ENCODE results near the gene C5AR1.
A peak's percentile ranks its signal among the peaks of the same experiment; 100 is the strongest.

Gene C5AR1

GRCh38 chr19:47319923-47320871 lies 10.5 kb downstream of the C5AR1 start:
- Histone ChIP-seq H2BK12ac (ENCODE audit: low read length) (no peak overlapping the region), H3K4me2 (ENCODE audit: low read length) (no peak overlapping the region), H3K14ac (ENCODE audit: low read length) (no peak overlapping the region), H3K79me2 (ENCODE audit: control insufficient read depth, insufficient read depth, low read length, poor library complexity) (no peaks in the 10 kb centered on the region), H2AK5ac (ENCODE audit: low read length) (no peak overlapping the region), H3K23ac (ENCODE audit: low read length) (no peak overlapping the region), H3K27me3 (ENCODE audit: insufficient read depth, low read length) (no peaks in the 10 kb centered on the region), H3K4ac (ENCODE audit: low read depth, low read length) (no peak overlapping the region), H2AFZ (ENCODE audit: insufficient read depth, low read length, poor library complexity) (no peak overlapping the region), H3K79me1 (ENCODE audit: low read length) (no peaks in the 10 kb centered on the region), H3K36me3 (ENCODE audit: control insufficient read depth in 1 of 2, insufficient read depth in 2 of 2, low read length in 2 of 2) (no peaks in the 10 kb centered on the region), H4K91ac (ENCODE audit: low read depth, low read length) (no peak overlapping the region), H2BK5ac (ENCODE audit: low read depth, low read length, poor library complexity) (no peak overlapping the region), H3K9ac (ENCODE audit: low read length) (peak overlapping the region; percentile 57), H3K4me1 (ENCODE audit: control insufficient read depth in 1 of 2, insufficient read depth in 2 of 2, low read length in 2 of 2) (no peaks in the 10 kb centered on the region), H4K12ac (ENCODE audit: low read depth, low read length) (no peak overlapping the region), H3K9me3 (ENCODE audit: insufficient read depth, low read depth, low read length) (peaks cover 5% of the 10 kb centered on the region), H3K27ac (ENCODE audit: low read depth, low read length) (no peak overlapping the region), H4K8ac (ENCODE audit: low read depth, low read length) (no peak overlapping the region), H2BK120ac (ENCODE audit: insufficient read depth, low read length, poor library complexity) (no peak overlapping the region), H3K4me3 (ENCODE audit: low read depth, low read length) (no peak overlapping the region), H3K18ac (ENCODE audit: low read length) (no peak overlapping the region)
- WGBS (ENCODE audit: extremely low coverage, insufficient coverage, insufficient read length), result no CpG with 5 or more reads among the region's 46 CpGs
- no peak for DNase-seq

GRCh38 chr19:47321630-47322029 lies 12.0 kb downstream of the C5AR1 start:
- H2BK5ac ChIP-seq (ENCODE audit: low read depth, low read length, poor library complexity), result no peak overlapping the region
- H3K4ac ChIP-seq (ENCODE audit: low read depth, low read length), result no peak overlapping the region
- no CpG with 5 or more reads among the region's 1 CpG for WGBS (ENCODE audit: extremely low coverage, insufficient coverage, insufficient read length)
- no peaks in the 10 kb centered on the region for H3K36me3 ChIP-seq (ENCODE audit: control insufficient read depth in 1 of 2, insufficient read depth in 2 of 2, low read length in 2 of 2)
- H3K9ac ChIP-seq (ENCODE audit: low read length), result no peak overlapping the region
- H3K18ac ChIP-seq (ENCODE audit: low read length), result no peak overlapping the region
- H2BK12ac ChIP-seq (ENCODE audit: low read length), result no peak overlapping the region
- H4K91ac ChIP-seq (ENCODE audit: low read depth, low read length), result no peak overlapping the region
- no peak overlapping the region for H4K12ac ChIP-seq (ENCODE audit: low read depth, low read length)
- H2AK5ac ChIP-seq (ENCODE audit: low read length), result no peak overlapping the region
- H3K27me3 ChIP-seq (ENCODE audit: insufficient read depth, low read length), result no peaks in the 10 kb centered on the region
- no peak overlapping the region for H3K23ac ChIP-seq (ENCODE audit: low read length)
- peaks cover 5% of the 10 kb centered on the region for H3K9me3 ChIP-seq (ENCODE audit: insufficient read depth, low read depth, low read length)
- H3K79me1 ChIP-seq (ENCODE audit: low read length), result no peaks in the 10 kb centered on the region
- no peak overlapping the region for H2BK120ac ChIP-seq (ENCODE audit: insufficient read depth, low read length, poor library complexity)
- no peak overlapping the region for H4K8ac ChIP-seq (ENCODE audit: low read depth, low read length)
- H3K14ac ChIP-seq (ENCODE audit: low read length), result no peak overlapping the region
- H2AFZ ChIP-seq (ENCODE audit: insufficient read depth, low read length, poor library complexity), result no peak overlapping the region
- no peak overlapping the region for H3K4me3 ChIP-seq (ENCODE audit: low read depth, low read length)
- no peak overlapping the region for H3K27ac ChIP-seq (ENCODE audit: low read depth, low read length)
- H3K4me2 ChIP-seq (ENCODE audit: low read length), result no peak overlapping the region
- no peaks in the 10 kb centered on the region for H3K79me2 ChIP-seq (ENCODE audit: control insufficient read depth, insufficient read depth, low read length, poor library complexity)
- no peaks in the 10 kb centered on the region for H3K4me1 ChIP-seq (ENCODE audit: control insufficient read depth in 1 of 2, insufficient read depth in 2 of 2, low read length in 2 of 2)
- no peak for DNase-seq

DNA sequence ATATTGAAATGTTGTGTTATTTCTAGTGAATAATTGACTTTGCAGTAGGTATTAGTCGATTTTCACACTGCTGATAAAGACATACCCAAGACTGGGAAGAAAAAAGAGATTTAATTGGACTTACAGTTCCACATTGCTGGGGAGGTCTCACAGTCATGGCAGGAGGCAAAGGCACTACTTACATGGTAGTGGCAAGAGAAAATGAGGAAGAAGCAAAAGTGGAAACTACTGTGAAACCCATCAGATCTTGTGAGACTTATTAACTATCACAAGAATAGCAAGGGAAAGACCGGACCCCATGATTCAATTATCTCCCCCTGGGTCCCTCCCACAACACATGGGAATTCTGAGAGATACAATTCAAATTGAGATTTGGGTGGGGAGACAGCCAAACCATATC lies 12.4 kb downstream of the C5AR1 start:
- WGBS (ENCODE audit: extremely low coverage, insufficient coverage, insufficient read length), result no CpG with 5 or more reads among the region's 2 CpGs
- no peak overlapping the region for H3K18ac ChIP-seq (ENCODE audit: low read length)
- H2AFZ ChIP-seq (ENCODE audit: insufficient read depth, low read length, poor library complexity), result no peak overlapping the region
- no peaks in the 10 kb centered on the region for H3K79me2 ChIP-seq (ENCODE audit: control insufficient read depth, insufficient read depth, low read length, poor library complexity)
- no peak for DNase-seq
- H3K4ac ChIP-seq (ENCODE audit: low read depth, low read length), result no peak overlapping the region
- H2BK5ac ChIP-seq (ENCODE audit: low read depth, low read length, poor library complexity), result no peak overlapping the region
- no peak overlapping the region for H3K14ac ChIP-seq (ENCODE audit: low read length)
- H4K91ac ChIP-seq (ENCODE audit: low read depth, low read length), result no peak overlapping the region
- no peak overlapping the region for H3K27ac ChIP-seq (ENCODE audit: low read depth, low read length)
- H2AK5ac ChIP-seq (ENCODE audit: low read length), result no peak overlapping the region
- H3K9ac ChIP-seq (ENCODE audit: low read length), result no peak overlapping the region
- no peaks in the 10 kb centered on the region for H3K4me1 ChIP-seq (ENCODE audit: control insufficient read depth in 1 of 2, insufficient read depth in 2 of 2, low read length in 2 of 2)
- no peaks in the 10 kb centered on the region for H3K36me3 ChIP-seq (ENCODE audit: control insufficient read depth in 1 of 2, insufficient read depth in 2 of 2, low read length in 2 of 2)
- no peak overlapping the region for H2BK120ac ChIP-seq (ENCODE audit: insufficient read depth, low read length, poor library complexity)
- no peak overlapping the region for H2BK12ac ChIP-seq (ENCODE audit: low read length)
- H3K9me3 ChIP-seq (ENCODE audit: insufficient read depth, low read depth, low read length), result peaks cover 5% of the 10 kb centered on the region
- no peak overlapping the region for H4K12ac ChIP-seq (ENCODE audit: low read depth, low read length)
- H3K4me2 ChIP-seq (ENCODE audit: low read length), result no peak overlapping the region
- no peaks in the 10 kb centered on the region for H3K79me1 ChIP-seq (ENCODE audit: low read length)
- no peak overlapping the region for H3K23ac ChIP-seq (ENCODE audit: low read length)
- H3K27me3 ChIP-seq (ENCODE audit: insufficient read depth, low read length), result no peaks in the 10 kb centered on the region
- H4K8ac ChIP-seq (ENCODE audit: low read depth, low read length), result no peak overlapping the region
- no peak overlapping the region for H3K4me3 ChIP-seq (ENCODE audit: low read depth, low read length)

- no CpG with 5 or more reads among the region's 8 CpGs for WGBS (ENCODE audit: extremely low coverage, insufficient coverage, insufficient read length)
Measured at GRCh38 chr19:47323409-47323808, 13.7 kb downstream of the C5AR1 start.

More at GRCh38 chr19:47323409-47323808, 13.7 kb downstream of the C5AR1 start:
- Histone ChIP-seq H3K79me1 (ENCODE audit: low read length) (no peaks in the 10 kb centered on the region), H3K4ac (ENCODE audit: low read depth, low read length) (no peak overlapping the region), H3K4me1 (ENCODE audit: control insufficient read depth in 1 of 2, insufficient read depth in 2 of 2, low read length in 2 of 2) (no peaks in the 10 kb centered on the region), H3K9me3 (ENCODE audit: insufficient read depth, low read depth, low read length) (peaks cover 5% of the 10 kb centered on the region), H3K23ac (ENCODE audit: low read length) (no peak overlapping the region), H2BK5ac (ENCODE audit: low read depth, low read length, poor library complexity) (no peak overlapping the region), H3K14ac (ENCODE audit: low read length) (no peak overlapping the region), H3K9ac (ENCODE audit: low read length) (no peak overlapping the region), H3K18ac (ENCODE audit: low read length) (no peak overlapping the region), H4K91ac (ENCODE audit: low read depth, low read length) (no peak overlapping the region), H2AFZ (ENCODE audit: insufficient read depth, low read length, poor library complexity) (no peak overlapping the region), H2AK5ac (ENCODE audit: low read length) (no peak overlapping the region), H3K27me3 (ENCODE audit: insufficient read depth, low read length) (no peaks in the 10 kb centered on the region), H4K8ac (ENCODE audit: low read depth, low read length) (no peak overlapping the region), H3K4me2 (ENCODE audit: low read length) (no peak overlapping the region), H3K4me3 (ENCODE audit: low read depth, low read length) (no peak overlapping the region), H3K27ac (ENCODE audit: low read depth, low read length) (no peak overlapping the region), H2BK12ac (ENCODE audit: low read length) (no peak overlapping the region), H3K79me2 (ENCODE audit: control insufficient read depth, insufficient read depth, low read length, poor library complexity) (no peaks in the 10 kb centered on the region), H2BK120ac (ENCODE audit: insufficient read depth, low read length, poor library complexity) (no peak overlapping the region), H3K36me3 (ENCODE audit: control insufficient read depth in 1 of 2, insufficient read depth in 2 of 2, low read length in 2 of 2) (no peaks in the 10 kb centered on the region), H4K12ac (ENCODE audit: low read depth, low read length) (no peak overlapping the region)
- DNase-seq, result no peak
